C4-2B (cell line): ENCODE measurements around the gene DCLRE1C.

Source experiments
- H3K27ac ChIP-seq: fragments of 450-650 bp; 2 replicates; pipeline ENCODE4 v1.5.1; 2017
- CTCF ChIP-seq: fragments of 450-650 bp; conservative IDR thresholded peaks from 2 replicates; pipeline ENCODE4 v1.5.1; 2017; ENCODE audit warnings: mild to moderate bottlenecking
- ZFX ChIP-seq: fragments of 450-650 bp; IDR thresholded peaks from 2 replicates; pipeline ENCODE4 v1.6.1; 2017

The DCLRE1C gene

GRCh38 chr10:14855453-14855852 lies 98.4 kb downstream of the DCLRE1C start:
- TF ChIP-seq ZFX, result no peak
- no peak for TF ChIP-seq CTCF
- H3K27ac ChIP-seq, result no peak overlapping the region

DNA sequence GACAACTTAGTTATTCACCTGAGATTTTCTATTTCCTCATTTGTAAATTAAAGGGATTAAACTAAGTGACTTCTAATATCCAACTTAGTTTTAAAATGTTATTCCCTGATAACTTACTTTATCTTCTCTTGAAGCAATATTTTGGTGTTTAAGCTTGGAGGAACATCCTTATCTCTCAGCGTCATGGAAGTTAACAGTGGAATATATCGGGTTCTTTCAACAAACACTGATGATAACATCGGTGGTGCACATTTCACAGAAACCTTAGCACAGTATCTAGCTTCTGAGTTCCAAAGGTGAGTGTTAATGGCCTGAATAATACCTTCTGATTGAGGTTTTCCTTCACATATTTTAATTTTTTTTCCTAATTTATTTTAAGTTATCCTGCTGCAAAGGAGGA lies 101.7 kb downstream of the DCLRE1C start:
- no peak overlapping the region for H3K27ac ChIP-seq

More for the DNA sequence above, 101.7 kb downstream of the DCLRE1C start:
- TF ChIP-seq ZFX (no peak), CTCF (no peak)
